NB4 (cell line): Measurements from ENCODE around the gene FUOM.
A peak's percentile ranks its signal among the peaks of the same experiment; 100 is the strongest.
"Not testable (repeated sequence)": the region's sequence is repeated elsewhere in the genome, so short reads cannot be mapped to it uniquely, and the experiment has no call there.

Experiments
- DNase-seq: peaks from one replicate; pipeline ENCODE4 v3.0.0; 2010; ENCODE audit warnings: low read depth
- H3K4me3 ChIP-seq: one replicate; pipeline ENCODE4 v1.5.1; 2011; ENCODE audit warnings: mild to moderate bottlenecking, low read depth, low read length, moderate library complexity
- CTCF ChIP-seq: IDR thresholded peaks from one replicate; pipeline ENCODE4 v1.5.1; 2012; ENCODE audit warnings: low read depth, low read length
- MYC ChIP-seq: IDR thresholded peaks from 2 replicates; pipeline ENCODE4 v1.6.1; 2011; ENCODE audit warnings: low read depth, low read length
- POLR2A ChIP-seq: IDR thresholded peaks from 2 replicates; pipeline ENCODE4 v1.6.1; 2011; ENCODE audit warnings: mild to moderate bottlenecking; ENCODE audit not compliant: insufficient read length; ENCODE audit errors: extremely low read depth
- TF ChIP-seq, protein P1 (sequence below): IDR thresholded peaks from 2 replicates; pipeline ENCODE4 v1.6.1; 2011; ENCODE audit warnings: low read depth, low read length

Gene FUOM

GRCh38 chr10:133327651-133328357, 30.0 kb downstream of the FUOM start:
- DNase-seq = no peak
- TF ChIP-seq, protein P1, sequence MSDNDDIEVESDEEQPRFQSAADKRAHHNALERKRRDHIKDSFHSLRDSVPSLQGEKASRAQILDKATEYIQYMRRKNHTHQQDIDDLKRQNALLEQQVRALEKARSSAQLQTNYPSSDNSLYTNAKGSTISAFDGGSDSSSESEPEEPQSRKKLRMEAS = no peak
- TF ChIP-seq POLR2A (no peak), CTCF (no peak), MYC (no peak)

DNA sequence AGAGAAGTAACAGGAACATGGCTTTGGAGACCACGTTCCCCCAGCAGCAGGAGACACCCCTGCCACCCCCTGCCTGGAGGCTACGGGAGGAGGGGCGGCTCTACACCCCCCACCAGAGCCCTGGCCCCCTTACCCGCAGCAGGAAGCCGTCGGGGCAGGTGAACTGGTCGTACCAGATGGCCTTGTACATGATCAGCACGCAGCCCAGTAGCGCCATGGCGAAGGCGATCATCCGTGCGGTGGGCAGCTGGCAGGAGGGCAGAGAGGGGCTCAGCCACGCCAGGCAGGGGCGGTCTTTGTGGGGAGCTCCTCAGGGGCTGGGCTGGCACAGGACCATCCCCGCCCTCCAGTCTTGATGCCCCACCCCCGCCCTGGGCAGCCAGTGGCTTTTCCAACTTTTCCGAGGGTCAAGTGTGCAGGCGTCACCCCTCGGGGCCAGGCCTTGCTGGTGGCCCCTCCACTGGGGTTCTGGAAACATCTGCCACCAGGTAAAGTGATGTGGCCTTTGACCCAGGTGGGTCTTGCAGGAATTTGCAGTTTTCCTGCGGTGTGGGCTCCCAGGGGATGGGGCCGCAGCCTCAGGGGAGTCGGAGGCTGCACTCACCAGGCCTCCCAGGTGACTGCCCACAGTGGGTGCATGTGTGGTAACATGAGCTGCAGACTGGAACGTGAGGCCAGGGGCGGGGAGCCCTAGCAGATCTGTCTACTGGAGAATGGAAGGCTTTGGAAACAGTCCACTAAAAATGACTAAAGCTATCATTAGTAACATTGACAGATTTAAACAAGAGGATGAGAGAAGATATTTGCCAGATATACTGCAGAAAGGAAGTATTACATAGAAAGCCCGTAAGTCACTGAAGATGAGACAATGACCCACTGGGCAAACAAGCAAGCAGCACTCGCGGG, 30.8 kb downstream of the FUOM start:
- no peak for DNase-seq
- no peak overlapping the region for H3K4me3 ChIP-seq
- TF ChIP-seq, protein P1 = no peak

More at GRCh38 chr10:133327651-133328357, 30.0 kb downstream of the FUOM start:
- H3K4me3 ChIP-seq = no peak overlapping the region

DNA sequence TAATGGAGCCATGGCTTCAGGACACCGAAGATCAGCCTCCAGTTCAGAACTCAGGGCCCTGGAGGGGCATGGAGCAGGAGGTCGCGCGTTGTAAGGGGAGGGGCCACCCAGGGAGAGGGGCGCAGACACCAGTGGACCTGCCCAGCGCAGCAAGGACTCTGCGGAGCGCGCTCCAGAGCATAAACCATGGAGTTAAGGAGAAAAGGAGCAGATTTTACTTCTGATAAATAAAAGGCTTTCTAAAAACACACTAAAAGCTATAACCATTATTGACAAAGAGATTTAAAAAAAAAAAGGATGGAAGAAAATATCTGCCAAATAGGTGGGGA, 31.6 kb downstream of the FUOM start:
- DNase-seq = no peak
- H3K4me3 ChIP-seq = no peak overlapping the region

DNA sequence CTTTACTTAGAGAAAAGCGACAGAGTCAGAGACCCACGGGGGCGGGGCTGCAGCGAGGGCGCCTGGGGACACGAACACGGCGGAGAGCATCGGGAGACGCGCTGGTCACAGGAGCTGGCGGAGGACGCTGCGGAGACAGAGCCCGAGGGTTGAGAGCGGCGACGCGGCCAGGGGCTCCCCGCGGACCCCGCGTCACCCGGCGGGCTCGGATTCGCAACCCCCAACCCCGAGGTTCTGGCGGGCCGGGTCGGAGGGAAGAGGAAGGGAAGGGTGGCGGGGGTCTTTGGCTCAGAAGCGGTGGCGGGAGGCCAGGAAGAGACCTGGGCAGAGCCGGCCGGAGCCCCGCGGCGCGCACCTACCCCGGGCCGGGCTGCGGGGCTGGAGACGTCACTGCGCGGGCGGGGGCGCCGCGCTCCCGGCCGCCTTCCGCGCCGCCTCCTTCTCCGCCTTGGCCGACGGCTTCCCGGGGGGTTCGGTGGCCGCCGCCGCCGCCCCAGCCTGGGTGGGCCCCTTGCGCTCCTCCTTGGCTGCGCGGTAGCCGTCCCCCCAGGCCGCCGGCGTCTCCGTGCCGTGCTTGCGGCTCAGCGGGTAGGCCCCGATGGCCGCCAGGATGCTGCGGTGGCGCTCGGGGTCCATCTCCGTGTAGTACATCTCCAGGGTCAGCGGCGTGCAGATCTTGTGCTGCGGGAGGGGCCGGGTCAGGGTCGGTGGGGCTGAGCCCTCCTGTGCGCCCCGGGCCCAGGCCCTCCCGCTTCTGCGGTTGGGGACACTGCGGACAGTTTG, 32.2 kb downstream of the FUOM start:
- DNase-seq = no peak
- TF ChIP-seq, protein P1 = no peak
- TF ChIP-seq MYC (no peak), CTCF (no peak), POLR2A (no peak)
- H3K4me3 ChIP-seq = no peak overlapping the region

More for the DNA sequence above, 31.6 kb downstream of the FUOM start:
- TF ChIP-seq CTCF (no peak), MYC (no peak), POLR2A (no peak)
- TF ChIP-seq, protein P1 = no peak

- no peak overlapping the region for H3K4me3 ChIP-seq
- no peak for TF ChIP-seq MYC
- TF ChIP-seq POLR2A = no peak
- TF ChIP-seq, protein P1 = no peak
- no peak for TF ChIP-seq CTCF
- DNase-seq = no peak
These were observed 33.0 kb downstream of the FUOM start for GRCh38 chr10:133324857-133325260.

DNA sequence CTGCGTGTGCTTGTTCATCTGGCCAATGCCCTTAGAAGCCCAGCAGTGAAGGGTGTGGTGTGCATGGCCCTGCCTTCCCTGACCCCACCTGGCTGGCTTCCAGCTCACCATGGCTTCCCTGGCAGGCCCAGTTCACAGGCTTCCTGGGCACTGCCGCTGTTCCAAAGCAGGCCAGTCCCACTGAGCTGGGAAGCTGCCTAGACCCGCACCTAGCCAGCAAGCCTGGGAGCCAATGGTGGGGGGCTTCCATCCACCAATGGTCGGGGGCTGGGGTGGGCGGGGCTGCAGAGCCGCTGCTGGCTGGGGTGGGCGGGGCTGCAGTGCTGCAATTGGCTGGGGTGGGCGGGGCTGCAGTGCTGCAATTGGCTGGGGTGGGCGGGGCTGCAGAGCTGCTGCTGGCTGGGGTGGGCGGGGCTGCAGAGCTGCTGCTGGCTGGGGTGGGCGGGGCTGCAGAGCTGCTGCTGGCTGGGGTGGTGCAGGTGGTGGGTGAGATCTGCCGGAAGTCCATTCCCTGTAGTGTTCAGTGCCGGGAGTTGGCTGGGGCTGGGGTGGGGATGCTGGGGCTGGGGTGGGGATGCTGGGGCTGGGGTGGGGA, 33.5 kb downstream of the FUOM start:
- DNase-seq = peak; percentile 51
- TF ChIP-seq, protein P1 = no peak
- TF ChIP-seq MYC (no peak), POLR2A (no peak), CTCF (no peak)
- H3K4me3 ChIP-seq = no peak overlapping the region

DNA sequence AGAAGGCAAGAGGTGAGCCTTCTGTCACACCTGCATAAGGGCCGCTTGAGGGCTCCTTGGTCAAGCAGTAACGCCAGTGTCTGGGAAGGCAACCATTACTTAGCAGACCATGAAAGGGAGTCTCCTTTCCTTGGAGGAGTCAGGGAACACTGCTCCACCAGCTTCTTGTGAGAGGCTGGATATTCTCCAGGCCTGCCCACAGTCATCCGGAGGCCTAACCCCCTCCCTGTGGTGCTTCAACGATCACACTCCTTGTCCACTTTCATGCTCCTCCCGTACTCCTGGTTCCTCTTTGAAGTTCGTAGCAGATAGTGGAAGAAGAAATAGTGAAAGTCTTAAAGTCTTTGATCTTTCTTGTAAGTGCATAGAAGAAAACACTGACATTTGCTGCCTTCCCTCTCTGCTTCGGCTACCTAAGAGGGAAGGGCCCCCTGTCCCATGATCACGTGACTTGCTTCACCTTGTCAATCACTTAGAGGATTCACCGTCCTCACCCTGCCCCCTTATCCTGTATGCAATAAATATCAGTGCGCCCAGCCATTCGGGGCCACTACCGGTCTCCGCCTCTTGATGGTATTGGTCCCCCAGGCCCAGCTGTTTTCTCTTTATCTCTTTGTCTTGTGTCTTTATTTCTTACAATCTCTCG, 35.6 kb downstream of the FUOM start:
- DNase-seq, H3K4me3 ChIP-seq: not testable (repeated sequence)

DNA sequence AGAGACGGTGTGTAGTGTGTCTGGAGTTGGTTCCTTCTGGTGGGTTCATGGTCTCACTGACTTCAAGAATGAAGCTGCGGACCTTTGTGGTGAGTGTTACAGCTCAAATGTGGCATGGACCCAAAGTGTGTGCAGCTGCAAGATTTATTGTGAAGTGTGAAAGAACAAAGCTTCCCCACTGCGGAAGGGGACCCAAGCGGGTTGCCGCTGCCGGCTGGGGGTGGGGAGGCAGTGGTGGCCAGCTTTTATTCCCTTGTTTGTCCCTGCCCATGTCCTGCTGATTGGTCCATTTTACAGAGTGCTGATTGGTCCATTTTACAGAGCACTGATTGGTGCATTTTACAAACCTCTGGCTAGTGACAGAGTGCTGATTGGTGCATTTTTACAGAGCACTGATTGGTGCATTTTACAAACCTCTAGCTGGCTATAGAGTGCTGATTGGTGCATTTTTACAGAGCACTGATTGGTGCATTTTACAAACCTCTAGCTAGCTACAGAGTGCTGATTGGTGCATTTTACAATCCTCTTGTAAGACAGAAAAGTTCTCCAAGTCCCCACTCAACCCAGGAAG, 36.9 kb downstream of the FUOM start:
- not testable (repeated sequence) for DNase-seq, H3K4me3 ChIP-seq
